ENCODE results near the gene ZMYND8.

ZMYND8 gene

GRCh38 chr20:47351643-47352331 lies 4.7 kb downstream of the ZMYND8 start:
- TF ChIP-seq CTCF (IDR thresholded peaks at IDR 0.05; ENCODE audit: insufficient read depth, low read depth, low read length, missing control alignments): no peak
- peak overlapping the region; percentile 67 for H3K4me3 ChIP-seq (ENCODE audit: low read depth, low read length)
- peak; percentile 65 for DNase-seq (ENCODE audit: low read depth)

- peak overlapping the region; percentile 67 for H3K4me3 ChIP-seq (ENCODE audit: low read depth, low read length)
- no peak for TF ChIP-seq CTCF (IDR thresholded peaks at IDR 0.05; ENCODE audit: insufficient read depth, low read depth, low read length, missing control alignments)
Observed at GRCh38 chr20:47350691-47351545, 5.6 kb downstream of the ZMYND8 start.

GRCh38 chr20:47350181-47350550 lies 6.3 kb downstream of the ZMYND8 start:
- no peak for TF ChIP-seq CTCF (IDR thresholded peaks at IDR 0.05; ENCODE audit: insufficient read depth, low read depth, low read length, missing control alignments)
- peak; percentile 54 for DNase-seq (ENCODE audit: low read depth)

More at GRCh38 chr20:47350691-47351545, 5.6 kb downstream of the ZMYND8 start:
- DNase-seq (ENCODE audit: low read depth): no peak

GRCh38 chr20:47349365-47350180 lies 6.9 kb downstream of the ZMYND8 start:
- DNase-seq (ENCODE audit: low read depth): no peak
- H3K4me3 ChIP-seq (ENCODE audit: low read depth, low read length): peak overlapping the region; percentile 67
- TF ChIP-seq CTCF (IDR thresholded peaks at IDR 0.05; ENCODE audit: insufficient read depth, low read depth, low read length, missing control alignments): no peak

More at GRCh38 chr20:47350181-47350550, 6.3 kb downstream of the ZMYND8 start:
- peak overlapping the region; percentile 67 for H3K4me3 ChIP-seq (ENCODE audit: low read depth, low read length)

- peak overlapping the region; percentile 67 for H3K4me3 ChIP-seq (ENCODE audit: low read depth, low read length)
- no peak for DNase-seq (ENCODE audit: low read depth)
- TF ChIP-seq CTCF (IDR thresholded peaks at IDR 0.05; ENCODE audit: insufficient read depth, low read depth, low read length, missing control alignments): no peak
Observed at GRCh38 chr20:47348539-47349142, 7.9 kb downstream of the ZMYND8 start.
